Transverse colon (tissue), 4 donors: ENCODE results near the gene CEBPA. TPM values are rescaled to one million over a fixed set of nuclear protein-coding genes. Genes with fewer than 3 reads are reported as not detected.

Source experiments
- DNase-seq: peaks from one replicate; pipeline ENCODE4 v3.0.0-alpha.2; 2019
- H3K27ac ChIP-seq, 4 donors: fragments of 200-600 bp; sonication (generic); 2 replicates each; pipeline ENCODE4 v1.5.1; 2016 to 2018; ENCODE audit warnings: inconsistent platforms in 4 of 4
- H3K27me3 ChIP-seq: fragments of 200-600 bp; sonication (generic); 2 replicates; pipeline ENCODE4 v1.5.1; 2017; ENCODE audit warnings: inconsistent platforms
- H3K36me3 ChIP-seq, 4 donors: fragments of 200-600 bp; sonication (generic); 2 replicates each; pipeline ENCODE4 v1.5.1; 2017 to 2019; ENCODE audit warnings: inconsistent platforms in 4 of 4
- H3K4me1 ChIP-seq, 4 donors: fragments of 200-600 bp; sonication (generic); 2 replicates each; pipeline ENCODE4 v1.5.1; 2017 to 2020; ENCODE audit warnings: inconsistent platforms in 4 of 4
- H3K4me3 ChIP-seq, 4 donors: fragments of 200-600 bp; sonication (generic); 1 replicate in 1 of 4; 2 replicates in 3 of 4; pipeline versions ENCODE4 v1.5.1 to v1.6.1; 2017 to 2019; ENCODE audit warnings: inconsistent platforms in 4 of 4
- H3K9me3 ChIP-seq, 2 donors: fragments of 200-600 bp; sonication (generic); 2 replicates each; pipeline ENCODE4 v1.5.1; 2017 to 2019; ENCODE audit warnings: inconsistent platforms in 2 of 2
- CTCF ChIP-seq, 5 experiments: fragments of 200-600 bp in 3 of 5; fragments of 450-650 bp in 2 of 5; sonication (generic) in 3 of 5; IDR thresholded peaks; 1 replicate in 2 of 5; 2 replicates in 3 of 5; pipeline ENCODE4 v1.5.1; 2016 to 2017; ENCODE audit warnings: antibody characterized with exemption in 5 of 5, inconsistent platforms in 3 of 5, mild to moderate bottlenecking in 2 of 5, moderate library complexity in 1 of 5
- EP300 ChIP-seq: sonication (generic); formaldehyde crosslinking; IDR thresholded peaks from one replicate; pipeline ENCODE4 v1.6.1; 2017; ENCODE audit warnings: antibody characterized with exemption, low read depth
- POLR2A ChIP-seq: fragments of 450-650 bp; IDR thresholded peaks from one replicate; pipeline ENCODE4 v1.6.1; 2016; ENCODE audit warnings: antibody characterized with exemption, mild to moderate bottlenecking, moderate library complexity
- POLR2AphosphoS5 ChIP-seq, 3 donors: sonication (generic); formaldehyde crosslinking; IDR thresholded peaks; one replicate each; pipeline ENCODE4 v1.6.1; 2016; ENCODE audit warnings: antibody characterized with exemption in 3 of 3
- WGBS, 2 donors: methylation state at CpG; one replicate each; pipeline ENCODE4 v1.1.5; 2018; ENCODE audit warnings: low coverage in 1 of 2; 5-methylcytosine and 5-hydroxymethylcytosine counted together
- in situ Hi-C, 4 donors: fragments of 200-750 bp; cut with MboI; loops; one replicate each; pipeline versions ENCODE4 v1.15.0 to v1.15.1; 2017; ENCODE audit warnings: low sequenced_read_pairs in 3 of 4, low pct_ligation_motif_present in 1 of 4, low pct_unique_long_range_greater_than_20kb in 1 of 4
- intact Hi-C: fragments of 100-400 bp; cut with DNase I; formaldehyde crosslinking; loops from one replicate; pipeline ENCODE4 v1.15.1; 2023; ENCODE audit warnings: low total_unique reads
- total RNA-seq, 4 donors: library from RNA; depleted of rRNA; stranded (reverse); fragments of >200 nt; gene quantifications; one replicate each; pipeline ENCODE4 v1.1.0, GENCODE V29; 2016

Gene CEBPA
- total RNA-seq, 4 donors from 2014 or later = 69.4 to 84.2 (median 77.3) TPM

- TF ChIP-seq POLR2A (no peak), CTCF (IDR thresholded peaks at IDR 0.05) (no peak), EP300 (no peak), POLR2AphosphoS5 (IDR thresholded peaks at IDR 0.05) (no peak)
- no peak overlapping the region for H3K4me3 ChIP-seq
- no peaks in the 10 kb centered on the region for H3K36me3 ChIP-seq
- no peak for DNase-seq
- no peaks in the 10 kb centered on the region for H3K27me3 ChIP-seq
- intact Hi-C loops (no loop called here), in situ Hi-C loops (no loop called here)
- H3K4me1 ChIP-seq = peaks cover 6 to 41% (median 29%) of the 10 kb centered on the region in 4 donors
- H3K9me3 ChIP-seq = no peaks in the 10 kb centered on the region
- H3K27ac ChIP-seq = no peak overlapping the region
- WGBS, 2 donors = 86 to 97% methylated on average over 5 to 11 of the region's 12 CpGs
Observed at GRCh38 chr19:33277434-33277833, 24.9 kb downstream of the CEBPA start.

GRCh38 chr19:33275933-33276619 is 26.3 kb downstream of the CEBPA start:
- Histone ChIP-seq H3K9me3 (no peaks in the 10 kb centered on the region), H3K4me1 (peaks cover 6 to 39% (median 27%) of the 10 kb centered on the region in 4 donors), H3K4me3 (no peak overlapping the region), H3K27ac (peak overlapping the region in 1 of 4 donors; percentile 88), H3K27me3 (no peaks in the 10 kb centered on the region), H3K36me3 (no peaks in the 10 kb centered on the region)
- DNase-seq = no peak
- intact Hi-C loops (no loop called here), in situ Hi-C loops (no loop called here)
- 79% methylated on average over 16 of the region's 19 CpGs; no CpG with 5 or more reads in 1 of the 2 donors for WGBS, 2 donors
- no peak for TF ChIP-seq POLR2A
- TF ChIP-seq EP300 = no peak
- TF ChIP-seq CTCF (IDR thresholded peaks at IDR 0.05) = no peak

GRCh38 chr19:33275559-33275932 is 26.8 kb downstream of the CEBPA start:
- H3K4me1 ChIP-seq = peaks cover 6 to 34% (median 25%) of the 10 kb centered on the region in 4 donors
- no peaks in the 10 kb centered on the region for H3K27me3 ChIP-seq
- no peaks in the 10 kb centered on the region for H3K9me3 ChIP-seq
- TF ChIP-seq POLR2AphosphoS5 (IDR thresholded peaks at IDR 0.05) (no peak), CTCF (IDR thresholded peaks at IDR 0.05) (no peak), POLR2A (no peak), EP300 (no peak)
- no peak overlapping the region for H3K4me3 ChIP-seq
- in situ Hi-C loops (no loop called here), intact Hi-C loops (no loop called here)
- no peak for DNase-seq
- H3K36me3 ChIP-seq = no peaks in the 10 kb centered on the region
- peak overlapping the region in 2 of 4 donors; percentile 81 to 88 for H3K27ac ChIP-seq
- 88% methylated on average over 4 of the region's 5 CpGs; no CpG with 5 or more reads in 1 of the 2 donors for WGBS, 2 donors

- DNase-seq = no peak
- intact Hi-C loops = no loop called here
- Histone ChIP-seq H3K27ac (peak overlapping the region; percentile 81 to 90 (median 86)), H3K4me1 (peaks cover 6 to 34% (median 23%) of the 10 kb centered on the region in 4 donors), H3K9me3 (no peaks in the 10 kb centered on the region), H3K4me3 (no peak overlapping the region), H3K27me3 (no peaks in the 10 kb centered on the region), H3K36me3 (no peaks in the 10 kb centered on the region)
- in situ Hi-C loops = loop anchor here in 1 of 4 donors (25.0 kb wide), 1 partner anchor 487 kb away; no protein-coding TSS in a partner anchor
- no peak for TF ChIP-seq POLR2AphosphoS5 (IDR thresholded peaks at IDR 0.05)
- no peak for TF ChIP-seq CTCF (IDR thresholded peaks at IDR 0.05)
- no peak for TF ChIP-seq POLR2A
- no peak for TF ChIP-seq EP300
- WGBS, 2 donors = 40 to 85% methylated on average over 1 to 14 of the region's 17 CpGs
Observed at GRCh38 chr19:33274663-33275558, 27.4 kb downstream of the CEBPA start.
